Measurements from ENCODE around the gene MAFB. TPM values are rescaled to one million over a fixed set of nuclear protein-coding genes. Genes with fewer than 3 reads are reported as not detected.

MAFB gene
- total RNA-seq, 4 donors from 2014 or later = 4.6 to 21.5 (median 16.9) TPM

- H3K36me3 ChIP-seq = no peaks in the 10 kb centered on the region
- no peaks in the 10 kb centered on the region for H3K27me3 ChIP-seq
- H3K4me1 ChIP-seq = no peaks in the 10 kb centered on the region
- no peak for DNase-seq
- H3K4me3 ChIP-seq = no peak overlapping the region
- no peaks in the 10 kb centered on the region for H3K9me3 ChIP-seq
- H3K27ac ChIP-seq = no peak overlapping the region
- TF ChIP-seq POLR2A (IDR thresholded peaks at IDR 0.05) (no peak), CTCF (IDR thresholded peaks at IDR 0.05) (no peak)
These were observed 15.0 kb upstream of the MAFB start for GRCh38 chr20:40703975-40704530.

- Histone ChIP-seq H3K36me3 (no peaks in the 10 kb centered on the region), H3K4me3 (no peak overlapping the region), H3K27ac (no peak overlapping the region), H3K27me3 (no peaks in the 10 kb centered on the region), H3K9me3 (no peaks in the 10 kb centered on the region), H3K4me1 (no peaks in the 10 kb centered on the region)
- no peak for DNase-seq
- TF ChIP-seq CTCF (IDR thresholded peaks at IDR 0.05) (no peak), POLR2A (IDR thresholded peaks at IDR 0.05) (no peak)
These were observed 13.5 kb upstream of the MAFB start for GRCh38 chr20:40702504-40702903.

GRCh38 chr20:40698744-40699143 is 9.7 kb upstream of the MAFB start:
- Histone ChIP-seq H3K9me3 (no peaks in the 10 kb centered on the region), H3K4me1 (no peaks in the 10 kb centered on the region)

GRCh38 chr20:40698281-40698680 is 9.2 kb upstream of the MAFB start:
- Histone ChIP-seq H3K9me3 (no peaks in the 10 kb centered on the region), H3K27ac (no peak overlapping the region), H3K4me3 (no peak overlapping the region), H3K4me1 (no peaks in the 10 kb centered on the region), H3K36me3 (no peaks in the 10 kb centered on the region), H3K27me3 (peaks cover 0 to 1% of the 10 kb centered on the region in 2 donors)
- no peak for DNase-seq
- no peak for TF ChIP-seq POLR2A (IDR thresholded peaks at IDR 0.05)
- no peak for TF ChIP-seq CTCF (IDR thresholded peaks at IDR 0.05)

More at GRCh38 chr20:40698744-40699143, 9.7 kb upstream of the MAFB start:
- TF ChIP-seq CTCF (IDR thresholded peaks at IDR 0.05) (no peak), POLR2A (IDR thresholded peaks at IDR 0.05) (no peak)
- Histone ChIP-seq H3K36me3 (no peaks in the 10 kb centered on the region), H3K27ac (no peak overlapping the region), H3K27me3 (no peaks in the 10 kb centered on the region), H3K4me3 (no peak overlapping the region)
- DNase-seq = no peak

- TF ChIP-seq CTCF (IDR thresholded peaks at IDR 0.05) = no peak
- no peak for TF ChIP-seq POLR2A (IDR thresholded peaks at IDR 0.05)
- Histone ChIP-seq H3K27ac (no peak overlapping the region), H3K36me3 (no peaks in the 10 kb centered on the region), H3K9me3 (no peaks in the 10 kb centered on the region), H3K4me1 (no peaks in the 10 kb centered on the region), H3K4me3 (no peak overlapping the region), H3K27me3 (peaks cover 0 to 9% of the 10 kb centered on the region in 2 donors)
- no peak for DNase-seq
These were observed 8.5 kb upstream of the MAFB start for GRCh38 chr20:40697541-40697940.

GRCh38 chr20:40695214-40695613 is 6.2 kb upstream of the MAFB start:
- no peak overlapping the region for H3K4me3 ChIP-seq
- no peaks in the 10 kb centered on the region for H3K36me3 ChIP-seq
- peaks cover 0 to 19% of the 10 kb centered on the region in 2 donors for H3K27me3 ChIP-seq
- H3K9me3 ChIP-seq = no peaks in the 10 kb centered on the region
- DNase-seq = no peak
- no peak overlapping the region for H3K27ac ChIP-seq
- TF ChIP-seq POLR2A (IDR thresholded peaks at IDR 0.05) (no peak), CTCF (IDR thresholded peaks at IDR 0.05) (no peak)
- peaks cover 0 to 12% (median 1%) of the 10 kb centered on the region in 4 donors for H3K4me1 ChIP-seq

Data from Peyer's patch (tissue), 4 donors.